ENCODE data around the gene TIRAP.
"Not testable (repeated sequence)": the region's sequence is repeated elsewhere in the genome, so short reads cannot be mapped to it uniquely, and the experiment has no call there.

Gene TIRAP
- 8.7 to 11.9 reads per million in 2 donors for total RNA-seq

- DNase-seq, result peak; percentile 23 to 81 (median 52)
Observed at GRCh38 chr11:126282736-126283591, at the start of gene TIRAP. TSS of gene TIRAP (plus strand) at chr11:126283093. CDS start at chr11:126290895, 7,802 bp downstream.

GRCh38 chr11:126233391-126233790, 49.5 kb upstream of the TIRAP start:
- DNase-seq, result no peak

GRCh38 chr11:126246636-126247035, 36.3 kb upstream of the TIRAP start:
- no peak for DNase-seq

- DNase-seq, result no peak
Observed at GRCh38 chr11:126253265-126253664, 29.6 kb upstream of the TIRAP start.

- no peak for DNase-seq
Observed at GRCh38 chr11:126254819-126255218, 28.1 kb upstream of the TIRAP start.

- DNase-seq, result not testable (repeated sequence)
Observed at GRCh38 chr11:126255507-126255906, 27.4 kb upstream of the TIRAP start.

- DNase-seq, result no peak
Observed at GRCh38 chr11:126256216-126256615, 26.7 kb upstream of the TIRAP start.

GRCh38 chr11:126257144-126257543, 25.7 kb upstream of the TIRAP start:
- no peak for DNase-seq

GRCh38 chr11:126257764-126258163, 25.1 kb upstream of the TIRAP start:
- no peak for DNase-seq

- DNase-seq, result no peak
Observed at GRCh38 chr11:126262216-126262615, 20.7 kb upstream of the TIRAP start.

GRCh38 chr11:126263489-126263888, 19.4 kb upstream of the TIRAP start:
- no peak for DNase-seq

GRCh38 chr11:126265811-126266210, 17.1 kb upstream of the TIRAP start:
- DNase-seq, result peak in 1 of 5 experiments; percentile 18

GRCh38 chr11:126267650-126268049, 15.2 kb upstream of the TIRAP start:
- no peak for DNase-seq

- no peak for DNase-seq
Observed at GRCh38 chr11:126268361-126268707, 14.6 kb upstream of the TIRAP start.

- peak; percentile 99 to 100 (median 100) for DNase-seq
Observed at GRCh38 chr11:126268708-126269579, 13.9 kb upstream of the TIRAP start, which contains the start of the genes FOXRED1 and SRPRA. TSS of gene FOXRED1 (plus strand) at chr11:126269154. CDS start at chr11:126269207, 53 bp downstream. TSS of gene SRPRA (minus strand) at chr11:126268895. CDS start at chr11:126268804, 91 bp downstream.

GRCh38 chr11:126277322-126277721, 5.6 kb upstream of the TIRAP start:
- DNase-seq, result no peak

GRCh38 chr11:126277780-126278179, 5.1 kb upstream of the TIRAP start:
- no peak for DNase-seq

- no peak for DNase-seq
Observed at GRCh38 chr11:126279191-126279590, 3.7 kb upstream of the TIRAP start.

- peak in 1 of 5 experiments; percentile 23 for DNase-seq
Observed at GRCh38 chr11:126280595-126280994, 2.3 kb upstream of the TIRAP start.

GRCh38 chr11:126281245-126281644, 1.6 kb upstream of the TIRAP start:
- no peak for DNase-seq

- no peak for DNase-seq
Observed at GRCh38 chr11:126281666-126282175, 1.2 kb upstream of the TIRAP start.

- peak in 3 of 5 experiments; percentile 9 to 72 (median 12) for DNase-seq
Observed at GRCh38 chr11:126282361-126282735, 545 bp upstream of the TIRAP start.

- peak in 4 of 5 experiments; percentile 61 to 86 (median 74) for DNase-seq
Observed at GRCh38 chr11:126284829-126285228, 1.9 kb downstream of the TIRAP start.
